Stomach (tissue), 4 donors: ENCODE data around the gene FLVCR1.

Experiments used
- CTCF ChIP-seq, 7 experiments: fragments of 450-650 bp in 4 of 7; fragments of 200-600 bp in 3 of 7; sonication (generic) in 3 of 7; IDR thresholded peaks; one replicate each; pipeline ENCODE4 v1.5.1; 2016 to 2019; ENCODE audit warnings: antibody characterized with exemption in 7 of 7, control low read depth in 2 of 7, mild to moderate bottlenecking in 1 of 7
- EP300 ChIP-seq: sonication (generic); formaldehyde crosslinking; IDR thresholded peaks from one replicate; pipeline ENCODE4 v1.6.1; 2017; ENCODE audit warnings: antibody characterized with exemption
- POLR2A ChIP-seq, 4 donors: fragments of 450-650 bp; IDR thresholded peaks; one replicate each; pipeline ENCODE4 v1.6.1; 2016; ENCODE audit warnings: antibody characterized with exemption in 4 of 4, control low read depth in 2 of 4, mild to moderate bottlenecking in 1 of 4, moderate library complexity in 1 of 4
- POLR2AphosphoS5 ChIP-seq, 3 donors: sonication (generic); formaldehyde crosslinking; IDR thresholded peaks; one replicate each; pipeline ENCODE4 v1.6.1; 2016; ENCODE audit warnings: antibody characterized with exemption in 3 of 3

DNA sequence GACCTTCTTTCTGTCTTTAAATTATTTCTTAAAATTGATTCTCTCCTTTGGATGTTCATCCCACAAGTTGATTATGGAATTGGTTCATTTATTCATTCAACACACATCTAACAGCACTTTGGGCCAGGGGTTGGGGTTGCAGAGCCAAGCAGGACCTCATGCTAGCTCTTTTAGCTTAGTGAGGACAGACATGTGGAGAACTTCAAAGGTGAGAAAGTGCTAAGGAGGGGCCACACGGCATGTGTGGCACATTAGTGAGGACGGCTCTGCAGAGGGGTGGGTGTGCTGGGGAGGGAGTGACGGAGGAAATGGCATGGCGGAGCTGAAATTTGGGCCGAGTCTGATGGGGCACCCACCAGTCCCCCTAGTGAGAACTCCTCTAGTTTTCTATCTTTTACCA, 59.8 kb downstream of the FLVCR1 start:
- TF ChIP-seq CTCF (IDR thresholded peaks at IDR 0.05) (no peak), EP300 (no peak), POLR2AphosphoS5 (IDR thresholded peaks at IDR 0.05) (no peak), POLR2A (IDR thresholded peaks at IDR 0.05) (no peak)
